Keratinocyte (primary cell): Measurements from ENCODE around the gene CD274. TPM values are rescaled to one million over a fixed set of nuclear protein-coding genes. Genes with fewer than 3 reads are reported as not detected.
A peak's percentile ranks its signal among the peaks of the same experiment; 100 is the strongest.
"Not testable (repeated sequence)": the region's sequence is repeated elsewhere in the genome, so short reads cannot be mapped to it uniquely, and the experiment has no call there.

Experiments
- DNase-seq: peaks from one replicate; pipeline ENCODE4 v3.0.0-alpha.2; 2011; ENCODE audit warnings: low read depth, missing footprints, low spot score
- FAIRE-seq: peaks from 2 replicates; lab custom pipeline; 2011; peaks lifted over from hg19 to GRCh38; lab: Jason Lieb, UNC
- H2AFZ ChIP-seq: 2 replicates; pipeline ENCODE4 v1.6.0; 2012; ENCODE audit warnings: low read length, control low read depth, inconsistent platforms; ENCODE audit not compliant: control insufficient read depth
- H3K27ac ChIP-seq: 2 replicates; pipeline ENCODE4 v1.5.1; 2011; ENCODE audit warnings: low read length; ENCODE audit not compliant: control insufficient read depth, insufficient read depth
- H3K27me3 ChIP-seq: 3 replicates; pipeline ENCODE4 v1.6.0; 2011; ENCODE audit warnings: low read length; ENCODE audit not compliant: control insufficient read depth, insufficient read depth; ENCODE audit errors: extremely low read depth
- H3K36me3 ChIP-seq, 2 experiments: 2 replicates in 1 of 2; 3 replicates in 1 of 2; pipeline ENCODE4 v1.5.1; 2011; ENCODE audit warnings: low read length in 2 of 2, mild to moderate bottlenecking in 1 of 2; ENCODE audit not compliant: control insufficient read depth in 2 of 2, insufficient read depth in 2 of 2; ENCODE audit errors: extremely low read depth in 1 of 2
- H3K4me1 ChIP-seq: 3 replicates; pipeline ENCODE4 v1.5.1; 2011; ENCODE audit warnings: low read length; ENCODE audit not compliant: control insufficient read depth, insufficient read depth; ENCODE audit errors: extremely low read depth
- H3K4me2 ChIP-seq: 3 replicates; pipeline ENCODE4 v1.6.0; 2011; ENCODE audit warnings: low read depth, low read length; ENCODE audit not compliant: control insufficient read depth, insufficient read depth; ENCODE audit errors: extremely low read depth
- H3K4me3 ChIP-seq, 3 experiments: fragments of 200-600 bp in 1 of 3; sonication (generic) in 1 of 3; 2 replicates in 2 of 3; 3 replicates in 1 of 3; pipeline ENCODE4 v1.5.1; 2011 to 2016; ENCODE audit warnings: low read length in 3 of 3, mild to moderate bottlenecking in 3 of 3, control low read depth in 2 of 3, inconsistent platforms in 1 of 3, low read depth in 1 of 3, mixed read lengths in 1 of 3, mixed run types in 1 of 3, moderate library complexity in 1 of 3; ENCODE audit not compliant: control insufficient read depth in 2 of 3, insufficient read depth in 2 of 3; ENCODE audit errors: extremely low read depth in 1 of 3
- H3K79me2 ChIP-seq: 2 replicates; pipeline ENCODE4 v1.6.0; 2012; ENCODE audit warnings: low read length; ENCODE audit not compliant: control insufficient read depth, insufficient read depth
- H3K9ac ChIP-seq: 3 replicates; pipeline ENCODE4 v1.6.0; 2011; ENCODE audit warnings: low read length; ENCODE audit not compliant: control insufficient read depth, insufficient read depth; ENCODE audit errors: extremely low read depth
- H3K9me1 ChIP-seq: 3 replicates; pipeline ENCODE4 v1.6.0; 2011; ENCODE audit warnings: low read length; ENCODE audit not compliant: control insufficient read depth, insufficient read depth; ENCODE audit errors: extremely low read depth
- H3K9me3 ChIP-seq: 2 replicates; pipeline ENCODE4 v1.5.1; 2012; ENCODE audit warnings: low read depth, low read length; ENCODE audit not compliant: control insufficient read depth
- H4K20me1 ChIP-seq: 3 replicates; pipeline ENCODE4 v1.6.0; 2011; ENCODE audit warnings: low read length; ENCODE audit not compliant: control insufficient read depth, insufficient read depth; ENCODE audit errors: extremely low read depth
- CTCF ChIP-seq, 3 experiments: IDR thresholded peaks in 1 of 3; conservative IDR thresholded peaks in 1 of 3; optimal IDR thresholded peaks in 1 of 3; 2 replicates in 2 of 3; 3 replicates in 1 of 3; pipeline versions ENCODE3 to v1.5.1; 2011; ENCODE audit warnings: low read length in 3 of 3, mild to moderate bottlenecking in 3 of 3, moderate library complexity in 2 of 3, control low read depth in 1 of 3, inconsistent platforms in 1 of 3; ENCODE audit not compliant: insufficient read depth in 2 of 3; ENCODE audit errors: extremely low read depth in 1 of 3
- EZH2 ChIP-seq: IDR thresholded peaks from one replicate; pipeline ENCODE4 v1.6.1; 2012; ENCODE audit warnings: inconsistent platforms, mild to moderate bottlenecking, low read length, moderate library complexity
- dilution Hi-C: fragments of 300-500 bp; cut with MboI; formaldehyde crosslinking; loops from one replicate; pipeline ENCODE4 v1.7.0; 2020; ENCODE audit warnings: low sequenced_read_pairs; ENCODE audit not compliant: extremely low pct_ligation_motif_present
- polyA plus RNA-seq, 5 experiments: library from polyadenylated mRNA; depleted of rRNA in 3 of 5; stranded (reverse) in 3 of 5; stranded (forward) in 1 of 5; unstranded in 1 of 5; fragments of >200 nt; gene quantifications; 1 replicate in 1 of 5; 2 replicates in 3 of 5; 3 replicates in 1 of 5; pipeline versions ENCODE4 v1.2.1 to v1.2.3, GENCODE V29; 2011 to 2012; ENCODE audit warnings: missing spikeins in 2 of 5, low read depth in 1 of 5, low replicate concordance in 1 of 5

CD274 gene
- polyA plus RNA-seq, 1 donor (not counting 4 experiments of a cell fraction or from before 2014, with no cell fraction given) = 36.3 TPM

DNA sequence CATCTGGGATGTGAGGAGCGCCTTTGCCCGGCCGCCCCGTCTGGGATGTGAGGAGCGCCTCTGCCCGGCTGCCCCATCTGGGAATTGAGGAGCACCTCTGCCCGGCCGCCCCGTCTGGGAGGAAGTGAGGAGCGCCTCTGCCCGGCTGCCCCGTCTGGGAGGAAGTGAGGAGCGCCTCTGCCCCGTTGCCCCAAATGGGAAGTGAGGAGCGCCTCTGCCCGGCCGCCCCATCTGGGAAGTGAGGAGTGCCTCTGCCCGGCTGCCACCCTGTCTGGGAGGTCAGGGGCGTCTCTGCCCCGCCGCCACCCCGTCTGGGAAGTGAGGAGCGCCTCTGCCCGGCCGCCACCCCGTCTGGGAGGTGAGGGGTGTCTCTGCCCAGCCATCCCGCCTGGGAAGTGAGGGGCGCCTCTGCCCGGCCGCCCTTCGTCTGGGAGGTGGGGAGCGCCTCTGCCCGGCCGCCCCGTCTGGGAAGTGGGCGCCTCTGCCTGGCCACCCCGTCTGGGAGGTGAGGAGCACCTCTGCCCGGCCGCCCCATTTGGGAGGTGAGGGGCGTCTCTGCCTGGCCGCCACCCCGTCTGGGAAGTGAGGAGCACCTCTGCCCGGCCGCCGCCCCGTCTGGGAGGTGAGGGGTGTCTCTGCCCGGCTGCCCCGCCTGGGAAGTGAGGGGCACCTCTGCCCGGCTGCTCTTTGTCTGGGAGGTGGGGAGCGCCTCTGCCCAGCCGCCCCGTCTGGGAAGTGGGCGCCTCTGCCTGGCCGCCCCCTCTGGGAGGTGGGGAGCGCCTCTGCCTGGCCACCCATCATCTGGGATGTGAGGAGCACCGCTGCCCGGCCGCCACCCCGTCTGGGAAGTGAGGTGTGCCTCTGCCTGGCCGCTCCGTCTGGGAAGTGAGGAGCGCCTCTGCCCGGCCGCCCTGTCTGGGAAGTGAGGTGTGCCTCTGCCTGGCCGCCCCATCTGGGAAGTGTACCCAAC, 16.2 kb upstream of the CD274 start:
- H2AFZ ChIP-seq, H3K4me2 ChIP-seq, H3K9ac ChIP-seq, H3K9me3 ChIP-seq, FAIRE-seq, DNase-seq, H3K79me2 ChIP-seq, dilution Hi-C loops, H3K9me1 ChIP-seq, H4K20me1 ChIP-seq, H3K27me3 ChIP-seq, H3K27ac ChIP-seq, H3K4me3 ChIP-seq: not testable (repeated sequence)
- H3K4me1 ChIP-seq = peaks cover 25% of the 10 kb centered on the region
- peaks cover 6 to 16% of the 10 kb centered on the region in 2 experiments for H3K36me3 ChIP-seq

DNA sequence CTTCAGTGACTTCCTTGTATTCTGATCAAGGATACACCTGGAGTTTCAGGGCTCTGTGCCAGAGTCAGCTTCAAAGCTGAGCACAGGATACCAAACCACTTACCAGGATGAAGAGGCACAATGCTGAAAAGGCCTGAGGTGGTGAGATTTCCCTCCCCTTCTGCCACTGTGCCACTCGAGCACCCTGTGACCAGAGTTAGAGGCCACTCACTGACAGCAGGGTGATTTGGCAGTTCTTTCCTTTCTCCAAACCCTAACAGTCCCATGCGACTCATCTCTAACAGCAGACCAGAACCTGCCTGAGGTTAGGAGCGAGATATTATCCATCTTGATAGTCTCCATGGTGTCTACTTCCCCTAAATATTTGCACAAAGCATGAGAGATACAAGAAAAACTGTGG, 14.4 kb upstream of the CD274 start:
- no peak for TF ChIP-seq EZH2
- no peak for TF ChIP-seq CTCF (optimal IDR thresholded peaks at IDR 0.05 in 1 of 3, IDR thresholded peaks at IDR 0.05 in 1 of 3, conservative IDR thresholded peaks at IDR 0.05 in 1 of 3; ENCODE audit: extremely low read depth in 1 of 3, insufficient read depth in 2 of 3, low read length in 3 of 3)
- peak; percentile 48 for FAIRE-seq
- Histone ChIP-seq H3K27me3 (no peaks in the 10 kb centered on the region), H3K4me1 (peaks cover 31% of the 10 kb centered on the region), H3K27ac (no peak overlapping the region), H3K36me3 (peaks cover 4 to 10% of the 10 kb centered on the region in 2 experiments), H3K9me3 (no peaks in the 10 kb centered on the region), H4K20me1 (no peaks in the 10 kb centered on the region), H3K4me2 (peak overlapping the region; percentile 96), H3K4me3 (peak overlapping the region in 1 of 3 experiments; percentile 23), H3K79me2 (peaks cover 5% of the 10 kb centered on the region), H3K9ac (no peak overlapping the region), H3K9me1 (peaks cover 2% of the 10 kb centered on the region), H2AFZ (no peak overlapping the region)
- no peak for DNase-seq
- dilution Hi-C loops = no loop called here
